Measurements from ENCODE around the gene DNAH14.

The DNAH14 gene

DNA sequence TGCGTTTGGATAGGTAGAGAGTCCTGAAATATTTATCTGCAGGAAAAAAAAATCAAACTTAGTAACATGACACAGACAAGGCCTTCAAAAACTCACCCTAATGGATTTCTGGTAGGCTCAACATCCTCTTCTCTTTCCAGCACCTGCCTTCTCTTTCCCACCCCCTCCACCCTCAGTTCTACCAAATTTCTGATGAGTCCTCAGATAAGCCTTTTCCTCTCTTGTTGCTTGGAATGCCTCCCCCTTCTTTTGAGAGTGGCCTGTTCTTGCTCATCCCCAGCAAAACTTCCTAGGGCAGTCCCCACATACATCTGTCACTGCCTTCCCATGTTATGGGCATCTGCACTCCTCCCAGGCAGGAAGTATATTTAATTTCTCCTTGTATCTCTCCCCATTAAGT, 506.0 kb downstream of the DNAH14 start:
- no peak for FAIRE-seq

DNA sequence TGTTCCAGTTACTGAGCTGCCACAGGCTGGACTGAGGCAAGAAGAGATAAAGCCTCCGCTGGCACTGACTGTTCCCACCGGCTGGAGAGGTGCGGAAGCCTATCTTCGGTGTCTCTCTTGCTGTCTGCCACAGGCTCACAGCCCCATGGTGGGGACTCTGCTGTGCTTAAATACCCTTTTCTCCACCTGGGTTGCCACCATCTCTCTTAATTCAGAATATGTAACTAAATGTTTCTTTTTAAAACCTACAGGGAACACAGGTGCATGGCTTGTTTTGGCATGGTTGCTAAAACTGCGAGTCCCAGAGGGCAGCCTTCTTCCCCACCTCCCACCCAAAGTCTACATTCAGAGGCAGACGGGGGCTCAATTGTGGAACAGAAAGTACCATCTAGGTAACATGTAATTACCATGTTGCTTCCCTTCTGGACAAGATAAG, 506.5 kb downstream of the DNAH14 start:
- no peak for FAIRE-seq

DNA sequence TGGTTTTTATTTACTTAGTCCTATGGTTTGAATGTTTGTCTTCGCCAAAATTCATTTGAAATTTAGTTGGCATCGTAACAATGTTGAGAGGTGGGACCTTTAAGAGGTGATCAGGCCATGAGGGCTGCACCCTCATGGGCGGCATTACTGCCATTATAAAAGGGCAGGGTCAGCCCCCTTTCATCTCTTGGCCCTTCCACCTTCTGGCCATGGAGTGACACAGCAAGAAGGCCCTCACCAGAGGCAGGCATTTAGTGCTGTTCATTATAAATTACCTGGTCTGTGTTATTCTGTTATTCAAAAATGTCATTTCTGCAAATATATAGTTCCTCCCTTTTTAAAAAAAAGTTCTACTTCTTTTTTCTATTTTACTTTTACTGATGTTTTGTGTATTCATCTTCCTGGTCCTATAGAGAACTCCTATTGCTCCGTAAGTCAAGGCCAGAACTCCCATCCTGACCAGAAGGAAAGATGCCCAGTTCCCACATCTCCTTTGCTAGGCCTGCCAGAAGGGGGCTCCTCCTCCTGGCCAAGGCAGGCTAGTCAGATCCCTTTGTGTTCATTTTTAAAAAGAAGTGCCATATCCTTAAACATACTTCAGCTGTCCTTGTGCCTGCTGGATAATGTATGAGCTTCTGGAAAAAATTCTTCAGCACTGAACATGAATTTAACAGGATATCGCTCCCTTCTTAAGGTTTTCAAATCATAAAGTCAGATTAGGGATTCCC, 508.4 kb downstream of the DNAH14 start:
- no peak for FAIRE-seq

DNA sequence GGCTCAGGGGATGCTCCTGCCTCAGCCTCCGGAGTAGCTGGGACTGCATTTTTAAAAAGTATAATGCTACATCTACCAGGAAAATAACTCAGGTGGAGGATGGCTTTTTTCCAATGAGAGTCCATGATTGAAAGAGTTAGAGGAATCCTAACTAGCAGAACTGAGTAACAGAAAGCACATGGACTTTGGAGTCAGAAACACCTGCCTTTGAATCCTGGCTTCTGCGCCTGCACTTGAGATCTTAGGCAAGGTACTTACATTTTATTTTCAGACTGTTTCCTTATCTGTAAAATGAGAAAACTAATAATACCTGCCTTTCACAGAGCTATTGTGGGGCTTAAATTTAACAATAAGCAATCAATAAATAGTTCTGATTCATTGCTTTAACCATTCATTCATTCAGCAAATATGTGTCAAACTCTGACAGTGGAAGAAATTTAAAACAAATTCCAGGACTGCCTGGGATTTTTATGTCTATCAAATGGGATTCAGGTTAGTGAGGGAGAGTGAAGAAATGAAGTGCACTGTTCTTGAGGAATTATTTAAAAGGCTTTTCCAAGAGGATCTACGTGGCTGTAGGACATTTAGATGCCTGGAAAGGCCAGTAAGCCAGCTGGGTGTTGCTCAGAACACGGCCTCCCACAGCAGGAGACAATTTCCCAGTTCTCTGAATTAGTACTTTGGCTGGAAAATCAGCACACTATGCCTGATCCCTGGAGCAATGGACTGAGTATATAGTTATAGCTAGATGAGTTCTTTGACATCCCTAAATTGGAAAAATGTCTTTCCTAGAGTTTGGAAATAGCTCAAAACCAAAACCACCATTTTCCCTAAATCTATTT, 511.1 kb downstream of the DNAH14 start:
- no peak for FAIRE-seq

DNA sequence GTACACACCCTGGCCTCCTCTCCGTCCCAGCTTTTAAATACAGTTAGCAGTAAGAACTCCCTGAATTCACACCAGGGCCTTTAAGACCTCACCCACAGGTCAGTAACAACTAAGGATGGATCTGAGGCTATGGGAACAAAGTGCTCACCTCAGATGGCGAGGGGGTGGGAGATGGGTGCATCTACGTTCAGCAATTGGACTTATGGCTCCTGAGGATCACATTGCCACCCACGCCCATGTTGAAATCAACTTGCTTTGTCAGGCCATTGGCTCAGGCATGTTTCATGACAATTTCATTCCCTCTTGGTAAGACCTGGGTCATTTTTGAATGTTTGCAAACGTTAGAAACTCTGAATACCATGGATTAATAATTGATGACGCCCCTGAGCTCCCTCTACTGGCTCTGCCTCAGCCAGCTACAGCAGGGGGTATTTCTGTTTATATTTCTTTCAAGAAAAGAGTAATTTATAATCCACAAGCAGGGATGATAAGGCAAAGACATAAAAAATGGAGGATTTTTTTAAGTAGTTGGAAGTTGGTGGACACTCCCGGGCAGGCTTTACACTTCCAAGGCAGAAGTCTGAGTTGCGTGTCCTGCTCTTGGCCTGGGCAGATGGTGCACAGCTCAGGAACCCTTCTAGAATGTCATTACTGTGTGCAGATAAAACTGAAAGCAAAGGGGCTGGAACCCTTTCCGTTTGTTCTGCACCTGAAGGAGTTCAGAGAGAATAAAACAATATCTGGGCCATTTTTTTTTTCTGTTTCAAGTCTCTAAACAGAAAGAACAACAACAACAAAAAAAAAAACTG, 512.0 kb downstream of the DNAH14 start:
- FAIRE-seq, result no peak

DNA sequence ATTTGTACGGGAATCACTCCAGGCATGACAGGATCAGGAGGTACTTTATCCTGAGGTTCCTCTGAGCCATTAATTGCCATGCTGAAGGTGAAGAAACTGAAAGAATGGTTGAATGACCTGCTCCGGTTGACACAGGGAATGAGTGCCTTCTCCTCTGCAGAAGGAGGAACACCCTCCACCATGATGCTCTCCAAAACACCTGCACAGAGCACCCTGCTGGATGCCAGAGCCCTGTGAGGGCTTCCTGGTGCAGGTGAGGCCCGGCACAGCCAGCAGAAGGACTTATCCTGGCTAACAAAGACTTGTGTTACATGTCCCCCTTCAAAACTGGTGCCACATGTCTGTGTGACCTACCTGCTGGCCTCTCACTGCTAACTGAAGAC, 512.6 kb downstream of the DNAH14 start:
- no peak for FAIRE-seq

DNA sequence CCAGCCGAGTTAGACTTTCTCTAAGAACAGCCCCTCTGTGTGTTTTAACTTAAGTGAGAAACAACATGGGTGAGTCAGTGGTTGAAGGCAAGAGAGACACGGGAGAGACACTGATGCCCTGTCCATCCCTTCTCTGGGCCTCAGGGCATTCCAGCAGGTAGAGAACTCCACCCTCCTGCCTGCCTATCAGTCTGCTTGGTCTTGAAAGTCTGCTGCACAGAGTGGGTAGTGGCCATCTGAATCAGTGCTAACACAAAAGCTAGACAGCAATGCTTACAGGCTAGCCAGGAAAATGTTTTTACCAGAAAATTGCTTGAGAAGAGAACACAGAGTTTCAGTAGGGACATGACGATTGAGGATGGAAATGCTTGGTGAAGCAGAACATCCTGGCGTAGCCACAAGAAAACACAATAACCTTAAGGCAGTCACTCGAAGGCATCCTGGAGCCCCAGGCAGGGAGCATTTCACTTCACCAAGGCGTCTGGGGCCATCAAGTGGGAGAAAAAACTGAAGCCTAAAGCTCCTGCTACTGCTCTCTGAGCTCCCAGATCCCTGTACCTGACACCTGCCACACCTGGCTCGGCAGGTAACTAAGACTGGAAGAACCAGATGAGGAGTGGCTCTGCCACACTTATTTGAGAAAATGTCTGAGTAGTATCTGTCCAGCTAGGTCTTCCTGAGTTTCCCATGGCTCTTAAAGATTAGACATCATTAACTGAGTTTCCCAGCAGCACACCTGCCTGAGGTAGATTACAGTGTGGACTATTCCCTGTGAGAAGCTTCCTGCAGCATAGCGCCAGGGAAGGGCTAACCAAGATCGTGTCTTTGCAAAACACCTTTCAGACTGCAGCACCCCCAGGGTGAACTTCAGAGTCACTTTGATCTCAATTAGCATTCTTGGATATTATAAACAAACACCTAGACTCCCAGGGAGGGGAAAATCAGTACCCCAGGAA, 516.4 kb downstream of the DNAH14 start:
- no peak for FAIRE-seq

DNA sequence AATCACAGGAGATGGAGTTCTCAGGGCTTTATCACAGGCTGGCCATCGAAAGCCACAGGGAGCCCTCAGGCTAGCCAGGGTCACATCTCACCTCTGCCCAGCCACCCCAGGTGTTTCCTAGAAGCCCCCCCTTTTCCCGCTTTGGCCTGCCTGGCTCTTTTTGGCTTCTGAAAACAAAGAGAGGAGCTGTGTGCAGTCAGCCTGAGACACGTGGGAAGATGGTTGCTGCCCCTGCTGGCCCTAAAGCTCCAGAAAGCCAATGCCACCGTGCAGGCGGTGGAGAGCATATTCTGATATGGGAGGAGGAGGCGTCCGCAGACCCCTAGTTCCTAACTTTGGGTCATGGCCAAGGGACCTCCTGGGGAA, 517.1 kb downstream of the DNAH14 start:
- FAIRE-seq, result no peak

DNA sequence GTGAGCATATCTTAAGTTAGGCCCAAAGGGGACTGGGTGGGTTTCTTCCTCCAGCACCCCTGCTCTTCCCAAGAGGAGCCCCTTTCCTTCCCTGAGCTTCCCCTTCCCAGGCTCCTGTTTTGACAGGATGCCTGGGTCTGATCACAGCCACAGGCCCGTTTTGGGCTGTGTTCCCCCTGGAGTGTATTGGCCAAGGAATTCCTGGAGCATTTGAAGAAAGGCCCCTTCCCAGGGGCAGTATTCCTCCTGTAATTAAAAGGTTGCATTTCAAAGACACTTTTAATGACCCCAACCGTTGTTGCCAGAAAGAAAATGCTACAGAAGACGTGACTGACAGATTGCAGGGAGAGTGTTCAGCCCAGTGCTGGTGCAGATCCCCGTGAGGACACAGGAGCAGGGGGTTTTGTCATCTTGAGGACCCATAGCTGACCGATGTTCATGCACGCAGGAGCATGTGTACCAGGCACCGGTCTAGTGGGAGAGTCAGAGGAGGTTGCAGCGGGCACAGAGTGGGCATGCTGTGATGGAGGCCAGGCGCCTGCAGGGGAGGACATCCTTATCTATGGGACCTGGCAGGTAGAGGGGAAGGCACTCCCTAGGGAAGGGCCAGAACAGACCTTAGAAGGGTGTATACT, 517.6 kb downstream of the DNAH14 start:
- FAIRE-seq, result no peak

DNA sequence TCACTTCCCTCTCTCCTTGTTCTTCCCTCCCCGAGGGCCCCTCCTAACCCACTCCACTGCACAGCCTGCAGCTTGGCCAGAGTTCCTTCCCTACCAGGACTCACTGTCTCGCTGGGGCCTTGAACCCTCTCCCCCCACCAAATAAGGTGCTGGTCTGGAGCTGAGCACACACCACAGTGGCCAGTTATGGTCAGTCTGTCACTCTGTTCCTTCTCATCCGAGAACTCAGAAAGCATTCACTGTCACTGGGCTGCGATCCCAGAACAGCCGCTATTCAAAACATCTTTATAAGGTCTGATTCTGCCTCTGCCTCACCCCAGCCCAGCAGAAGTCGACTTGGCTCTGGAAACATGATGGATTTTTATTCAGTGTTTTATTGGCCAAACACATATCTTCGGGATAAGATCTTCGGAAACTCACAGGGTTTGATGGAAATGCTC, 518.2 kb downstream of the DNAH14 start:
- FAIRE-seq, result peak; percentile 4

DNA sequence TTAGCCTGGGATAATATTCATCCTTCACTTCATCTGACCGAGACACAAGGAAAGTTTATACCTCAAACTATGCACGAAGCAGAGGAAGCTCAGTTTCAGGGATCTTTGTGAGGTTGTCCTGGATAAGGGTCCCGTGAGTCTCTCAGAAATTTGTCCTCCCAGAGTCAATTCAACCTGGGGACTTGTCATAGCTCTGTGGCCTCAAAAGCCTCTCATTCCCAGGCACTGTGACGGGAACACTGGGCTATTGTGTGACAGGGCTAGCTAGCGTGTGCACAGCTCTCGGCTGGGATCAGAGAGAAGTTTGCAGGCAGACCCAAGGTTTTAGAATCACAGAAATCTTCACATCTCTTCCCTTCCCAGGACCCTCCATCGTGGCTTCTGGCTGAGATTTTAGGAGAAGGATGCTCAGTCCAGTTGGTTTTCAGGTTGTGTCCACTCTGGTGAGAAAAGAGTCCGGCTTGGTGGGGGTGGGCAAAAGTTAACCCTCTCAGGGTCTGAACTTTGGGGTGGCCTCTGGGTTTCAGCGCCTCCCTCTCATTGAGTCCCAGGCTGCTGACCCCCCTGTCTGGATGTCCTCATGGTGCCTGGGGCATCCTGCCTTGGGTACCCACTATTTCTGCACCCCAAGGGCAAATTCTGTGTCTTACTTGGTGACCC, 518.8 kb downstream of the DNAH14 start:
- FAIRE-seq, result no peak

All from endometrium (tissue), 2 donors.